SKM-1 (cell line): ENCODE data around the gene TBL1X.

Experiments
- DNase-seq: peaks from one replicate; lab custom pipeline; 2025; ENCODE audit not compliant: unreplicated experiment; lab: John Stamatoyannopoulos, UW

Gene TBL1X

DNA sequence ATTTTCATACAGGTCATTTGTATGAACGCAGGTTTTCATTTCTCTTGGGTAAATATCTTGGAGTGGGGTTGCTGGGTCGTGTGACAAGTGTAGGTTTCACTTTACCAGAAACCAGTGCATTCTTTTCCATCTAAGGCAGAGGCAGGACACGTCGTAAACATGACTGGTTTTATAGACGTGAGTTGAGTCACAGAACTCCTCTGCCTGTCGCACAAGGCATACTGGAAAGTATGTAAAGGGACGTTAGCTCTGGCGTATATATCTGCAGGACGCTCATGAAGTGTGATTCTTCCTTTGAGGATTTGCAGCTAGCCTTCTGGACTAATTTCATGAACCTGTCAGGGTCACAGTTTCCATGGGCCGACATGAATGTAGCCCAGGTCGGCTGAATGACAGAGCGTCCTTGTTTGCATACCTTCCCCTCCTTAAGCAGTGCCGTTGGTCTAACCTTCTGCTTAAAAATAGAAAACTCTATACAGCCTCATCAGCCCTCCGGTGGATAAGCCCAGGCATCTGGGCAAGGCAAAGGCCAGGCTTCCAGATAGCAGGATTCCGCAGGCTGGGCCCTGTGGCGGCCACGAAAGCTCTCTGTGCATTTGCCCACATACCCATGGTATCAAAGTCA lies 194.8 kb downstream of the TBL1X start:
- no peak for DNase-seq

DNA sequence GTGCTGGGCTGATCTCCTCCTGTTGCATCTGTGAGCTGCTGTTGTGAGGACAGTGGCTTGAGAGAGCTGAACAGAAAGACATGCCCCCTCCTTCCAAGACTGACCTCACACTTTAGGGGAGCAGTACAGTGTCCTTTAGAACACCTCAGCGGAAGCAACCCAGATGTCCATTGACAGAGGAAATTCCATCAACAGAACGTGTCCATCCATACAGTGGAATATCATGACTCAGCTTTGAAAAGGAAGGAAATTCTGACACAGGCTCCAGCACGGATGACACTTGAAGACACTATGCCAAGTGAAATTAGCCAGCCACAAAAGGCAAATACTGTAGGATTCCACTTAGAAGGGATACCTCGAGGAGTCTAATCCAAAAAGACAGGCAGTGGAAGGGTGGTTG lies 197.3 kb downstream of the TBL1X start:
- no peak for DNase-seq

DNA sequence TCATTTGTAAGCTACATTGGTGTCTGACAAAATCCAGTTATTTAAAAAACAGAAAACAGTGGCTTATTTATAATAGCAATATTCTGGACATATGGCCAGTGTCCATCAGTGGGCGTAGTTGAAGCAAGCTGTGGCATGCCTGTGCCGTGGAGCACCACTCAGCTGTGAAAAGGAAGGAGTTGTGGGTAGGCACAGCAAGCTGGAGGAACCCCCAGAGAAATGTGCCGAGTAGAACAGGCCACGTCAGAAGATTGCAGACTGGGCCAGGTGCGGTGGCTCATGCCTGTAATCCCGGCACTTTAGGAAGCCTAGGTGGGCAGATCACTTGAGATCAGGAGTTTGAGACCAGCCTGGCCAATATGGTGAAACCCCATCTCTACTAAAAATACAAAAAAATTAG lies 198.4 kb downstream of the TBL1X start:
- no peak for DNase-seq

DNA sequence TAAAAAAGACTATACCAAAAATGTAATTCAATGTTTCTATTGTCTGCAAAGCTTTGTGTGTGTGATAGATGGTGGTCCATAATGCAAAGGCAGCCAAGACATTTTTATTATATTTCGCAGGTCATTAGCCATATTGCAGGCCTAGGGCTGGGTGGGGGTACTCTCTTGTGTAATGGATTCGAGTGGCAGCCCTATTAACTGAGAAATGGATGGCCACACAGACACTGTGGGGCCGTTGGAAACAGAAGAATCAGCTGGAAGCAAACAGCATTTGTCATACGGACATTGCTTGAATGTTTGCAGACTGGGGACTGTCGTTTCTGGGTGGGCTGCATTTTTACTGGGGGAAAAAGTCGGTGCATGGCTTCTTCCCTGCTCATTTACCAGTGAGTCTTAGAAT lies 199.4 kb downstream of the TBL1X start:
- no peak for DNase-seq

DNA sequence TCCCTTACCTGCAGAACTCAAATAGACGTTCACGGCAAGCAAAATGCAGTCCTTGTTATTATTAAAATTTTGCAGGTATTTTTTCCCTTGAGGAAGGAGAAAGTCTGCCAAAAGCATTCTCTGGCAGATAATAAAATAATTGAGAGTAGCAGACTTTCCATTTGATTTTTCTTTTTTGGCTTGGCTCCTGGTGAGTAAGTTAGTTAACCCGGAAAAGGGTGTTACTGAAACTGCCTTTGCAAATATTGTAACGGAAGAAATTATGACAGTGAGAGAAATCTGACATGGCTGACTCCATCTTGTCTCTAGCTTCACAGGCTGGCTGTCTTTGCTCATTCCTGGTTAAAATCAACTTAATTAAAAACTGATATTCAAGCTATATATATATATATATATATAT lies 200.3 kb downstream of the TBL1X start:
- DNase-seq = no peak

DNA sequence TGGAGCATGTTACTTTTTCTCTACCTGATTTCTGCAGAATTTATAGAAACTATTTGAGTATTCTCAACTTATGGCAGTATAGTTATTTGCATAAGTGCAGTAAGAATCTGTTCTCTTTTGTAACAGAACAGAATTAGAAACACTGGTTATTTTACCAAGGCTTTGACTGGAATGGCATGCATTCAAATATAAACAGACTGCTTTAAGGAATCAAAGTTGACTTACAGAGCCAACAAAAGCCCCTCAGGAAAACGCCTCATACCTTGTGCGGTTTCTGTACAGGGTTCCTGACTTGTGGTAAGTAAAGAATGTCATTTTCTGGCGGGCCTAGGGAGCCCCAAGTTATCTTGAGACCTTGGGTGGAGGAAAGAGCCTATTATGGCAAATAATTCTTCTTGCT lies 203.7 kb downstream of the TBL1X start:
- DNase-seq = no peak

DNA sequence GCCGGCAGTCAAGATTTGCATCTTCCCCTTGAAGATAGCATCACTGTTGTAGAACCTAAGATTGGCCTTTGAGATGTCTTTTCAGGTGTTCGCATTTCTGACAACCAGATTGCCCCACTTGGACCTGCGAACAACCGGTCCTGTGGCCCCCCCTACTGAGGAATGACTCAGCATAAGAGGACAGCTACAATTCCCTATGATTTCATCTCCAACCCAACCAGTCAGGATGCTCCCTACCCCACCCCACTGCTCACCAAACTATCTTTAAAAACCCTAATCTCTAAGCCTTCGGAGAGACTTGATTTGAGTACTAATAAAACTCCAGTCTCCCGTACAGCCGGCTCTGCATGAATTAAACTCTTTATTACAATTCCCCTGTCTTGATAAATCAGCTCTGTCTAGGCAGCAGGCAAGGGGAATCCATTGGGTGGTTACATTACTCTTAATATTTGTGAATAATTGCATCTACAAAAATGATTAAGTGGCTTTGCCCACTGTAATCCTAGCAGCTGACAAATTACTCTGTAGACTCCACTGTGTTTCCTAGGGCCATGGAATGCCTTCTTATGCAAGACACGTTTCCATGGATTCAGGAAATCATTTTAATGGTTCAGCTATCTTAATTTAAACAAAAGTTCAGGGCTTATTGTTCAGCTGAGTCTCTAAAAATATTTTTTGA lies 205.4 kb downstream of the TBL1X start:
- no peak for DNase-seq

DNA sequence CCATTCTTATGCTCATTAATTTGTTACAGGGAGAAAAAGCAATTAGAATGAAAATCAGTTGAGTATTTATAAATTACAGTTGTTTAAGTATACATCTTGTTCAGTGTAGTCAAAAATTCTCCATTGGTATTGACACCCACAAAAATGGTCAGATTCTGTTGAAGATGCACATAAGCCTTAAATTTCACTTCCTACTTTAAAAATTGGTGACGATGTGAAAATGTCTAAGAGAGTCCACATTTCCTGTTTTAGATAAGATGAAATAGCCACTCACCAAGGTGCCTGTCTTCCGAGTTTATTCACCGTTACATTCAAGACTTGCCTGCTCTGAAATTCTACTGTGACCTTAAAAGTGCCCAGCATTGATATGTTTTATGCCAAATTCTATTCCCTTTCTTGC lies 207.1 kb downstream of the TBL1X start:
- no peak for DNase-seq

DNA sequence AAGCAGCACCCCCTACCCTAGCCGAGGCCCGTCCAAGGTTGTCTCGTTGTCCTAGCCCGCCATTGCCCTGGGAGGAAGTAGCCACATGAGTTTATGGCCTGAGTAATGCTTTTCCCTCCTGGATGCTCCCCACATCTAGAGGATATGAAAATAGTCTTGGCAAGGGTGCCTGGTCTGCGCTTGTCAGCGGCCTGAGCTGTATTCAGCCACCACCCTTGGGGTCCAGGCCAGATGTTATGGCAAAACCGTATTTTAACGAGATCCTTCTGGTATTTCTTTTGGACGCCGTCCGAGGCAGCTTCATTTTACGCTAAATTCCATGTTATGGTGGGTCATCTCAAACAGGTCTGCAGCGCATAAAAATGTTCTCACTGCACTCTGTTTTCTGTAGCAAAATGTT lies 211.4 kb downstream of the TBL1X start:
- DNase-seq = no peak

DNA sequence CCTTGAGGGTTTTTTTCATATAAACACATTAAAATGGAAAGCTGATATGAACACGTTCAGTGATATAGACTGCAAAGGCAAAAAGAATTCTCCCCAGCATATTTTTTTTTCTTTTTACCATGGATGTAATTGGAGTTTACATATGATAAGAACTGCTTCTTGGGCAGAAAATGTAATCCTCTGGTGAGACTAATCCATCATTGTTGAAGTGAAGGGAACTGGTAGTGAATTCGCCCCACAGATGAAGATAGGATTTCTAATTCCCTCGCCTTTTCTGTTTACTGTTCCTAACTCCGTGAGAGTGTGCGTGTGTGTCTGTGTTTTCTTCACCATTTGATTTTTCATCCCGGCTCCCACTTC lies 211.9 kb downstream of the TBL1X start:
- no peak for DNase-seq

DNA sequence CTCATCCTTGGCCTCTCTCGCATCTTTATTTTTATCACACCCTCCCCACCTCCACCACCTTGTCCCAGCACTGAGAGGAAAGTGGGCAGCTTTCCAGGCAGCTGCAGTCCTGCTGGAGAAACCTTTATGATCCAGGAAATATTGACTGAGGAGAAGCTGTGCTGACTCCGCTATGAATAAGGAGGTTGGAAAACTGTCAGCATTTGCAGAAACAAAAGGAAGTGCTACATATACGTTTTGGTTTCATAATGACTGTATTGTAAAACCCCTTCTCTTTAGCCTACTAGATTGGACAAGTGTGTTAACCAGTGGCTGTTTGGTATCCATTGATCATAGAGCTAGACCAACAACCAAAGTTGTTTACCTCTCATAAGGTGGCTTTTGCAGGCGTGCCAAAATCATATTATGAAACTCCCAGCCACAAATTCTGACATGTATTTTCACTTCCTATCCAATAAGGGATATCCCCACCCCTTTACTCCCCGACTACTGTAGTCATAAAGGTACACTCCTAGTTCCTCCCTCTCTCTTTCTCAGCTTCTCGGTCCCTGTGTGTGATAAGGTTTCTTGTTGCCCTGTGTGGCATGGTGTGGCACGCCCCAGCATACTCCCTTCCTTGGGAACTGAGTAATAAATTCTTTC lies 212.4 kb downstream of the TBL1X start:
- DNase-seq = no peak

DNA sequence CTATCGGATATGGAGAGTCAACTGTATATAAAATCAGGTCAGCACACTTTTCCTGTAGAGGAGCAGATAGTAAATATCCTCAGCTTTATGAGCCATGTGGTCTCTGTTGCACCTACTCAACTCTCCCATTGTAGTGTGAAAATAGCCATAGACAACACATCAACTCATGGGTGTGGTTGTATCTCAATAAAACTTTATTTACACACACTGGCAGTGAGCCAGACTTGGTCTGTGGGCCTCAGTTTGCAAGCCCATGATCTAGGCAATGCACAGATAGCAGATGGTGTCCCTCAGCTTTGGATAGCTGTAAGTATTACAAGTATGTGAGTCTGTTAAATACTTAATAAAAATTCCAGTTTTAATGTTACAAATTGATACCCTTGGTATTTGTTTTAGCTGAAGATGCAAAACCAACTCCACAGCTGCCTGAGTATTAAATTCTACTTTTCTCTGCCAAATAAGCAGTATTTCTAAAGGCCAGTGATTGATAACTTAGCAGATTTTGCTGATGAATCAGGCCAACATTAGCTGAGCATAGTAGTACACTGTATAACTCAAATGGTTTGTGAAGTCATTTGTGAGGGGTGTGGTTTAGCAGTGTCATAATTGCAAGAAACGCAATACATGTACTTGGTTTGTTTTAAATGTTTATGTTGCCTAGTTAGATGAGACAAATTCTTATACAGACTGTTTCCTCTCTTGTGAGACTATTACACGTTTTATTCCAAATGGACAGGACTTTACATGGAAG lies 213.5 kb downstream of the TBL1X start:
- DNase-seq = no peak

DNA sequence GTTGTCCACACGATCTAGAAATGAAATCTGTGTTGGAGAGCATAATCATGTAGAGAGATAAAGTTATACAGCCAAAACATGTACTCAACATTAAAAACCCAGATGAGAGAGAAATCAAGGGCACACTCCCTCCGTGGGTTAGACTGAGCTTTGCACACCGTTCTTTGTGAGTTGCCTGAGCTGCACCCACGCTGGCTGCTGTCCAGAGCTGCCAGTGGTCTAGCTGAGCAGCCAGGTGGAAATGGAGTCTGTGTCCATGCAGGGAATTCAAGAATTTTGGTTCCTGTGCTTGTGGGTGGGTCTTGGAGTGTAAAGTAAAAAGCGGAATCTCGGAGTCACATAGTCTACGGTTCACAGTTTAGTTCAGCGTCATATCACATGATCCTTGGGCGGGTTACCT lies 216.2 kb downstream of the TBL1X start:
- no peak for DNase-seq

DNA sequence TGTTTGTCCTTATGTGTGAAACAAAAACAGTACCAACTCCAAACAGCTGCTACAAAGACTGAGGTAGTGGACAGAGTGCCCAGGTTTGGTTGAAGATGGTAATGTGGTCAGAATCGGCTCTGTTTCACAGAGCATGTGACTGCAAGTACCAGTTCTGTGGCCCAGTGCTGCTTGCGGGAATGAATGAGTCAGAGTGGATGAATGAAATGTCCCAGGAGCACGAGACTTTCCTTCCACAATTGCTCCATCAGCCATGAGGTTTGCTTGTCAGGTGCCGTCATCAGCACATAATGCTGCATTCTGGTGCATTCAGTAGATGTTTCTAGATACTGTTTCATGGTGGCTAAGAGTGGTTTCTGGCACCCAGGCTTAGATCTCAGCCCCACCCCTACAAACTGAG lies 216.6 kb downstream of the TBL1X start:
- DNase-seq = no peak

DNA sequence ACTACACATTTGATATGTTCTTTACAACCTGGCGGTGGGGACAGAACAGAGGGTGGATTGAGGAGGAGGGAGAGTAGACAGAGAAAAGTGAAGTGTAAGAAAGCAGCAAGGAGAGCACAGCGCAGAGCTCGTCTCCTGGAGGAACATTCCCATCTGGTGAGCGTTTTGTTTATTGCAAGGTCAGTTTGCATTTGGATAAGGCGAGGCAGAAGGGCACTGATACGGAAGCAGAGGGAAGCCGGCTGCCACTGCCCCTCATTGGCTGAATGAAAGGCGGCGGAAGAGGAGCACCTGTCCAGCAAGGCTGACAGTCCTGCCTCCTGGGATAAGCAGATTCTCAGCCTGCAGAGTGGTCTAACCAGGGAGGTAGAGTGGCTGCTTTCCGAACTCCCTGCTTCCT lies 217.6 kb downstream of the TBL1X start:
- no peak for DNase-seq

DNA sequence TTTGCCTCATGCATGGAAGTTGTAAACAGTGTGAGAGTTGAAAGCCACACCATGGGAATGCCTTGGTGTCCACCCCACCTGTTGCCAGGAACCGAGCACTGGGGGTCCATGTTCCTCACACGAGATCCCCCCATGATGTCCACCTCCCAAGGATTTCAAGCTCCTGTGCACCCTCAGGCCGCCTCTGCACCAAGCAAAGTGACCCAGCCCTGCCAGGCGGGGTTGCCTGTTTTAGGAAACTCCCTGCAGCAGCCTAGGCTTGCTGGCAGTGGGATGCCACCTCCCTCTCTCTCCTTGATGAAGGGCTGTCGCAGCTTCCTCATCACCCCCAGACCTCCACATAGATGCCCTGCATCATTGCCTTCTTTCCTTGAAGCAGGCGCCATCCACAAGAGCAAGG lies 218.0 kb downstream of the TBL1X start:
- no peak for DNase-seq

DNA sequence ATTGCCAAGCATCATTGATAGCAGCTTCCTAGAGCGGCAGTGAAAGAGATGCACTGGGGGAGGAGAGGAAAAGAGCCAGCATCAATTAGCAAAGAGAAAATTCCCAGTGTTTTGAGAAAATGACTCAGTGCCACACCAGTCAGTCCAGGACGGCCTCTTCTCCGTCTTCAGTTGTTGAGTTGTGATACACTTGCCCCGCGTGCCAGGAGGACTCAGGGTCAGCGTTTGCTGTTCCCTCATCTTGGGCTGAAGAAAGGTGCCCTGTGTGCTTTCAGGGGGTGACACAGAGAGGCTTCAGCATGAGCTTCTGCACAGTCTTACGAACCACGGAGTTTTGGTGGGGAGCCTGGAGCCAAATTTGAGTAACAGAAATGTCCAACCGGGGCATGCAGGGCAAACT lies 218.5 kb downstream of the TBL1X start:
- DNase-seq = no peak

DNA sequence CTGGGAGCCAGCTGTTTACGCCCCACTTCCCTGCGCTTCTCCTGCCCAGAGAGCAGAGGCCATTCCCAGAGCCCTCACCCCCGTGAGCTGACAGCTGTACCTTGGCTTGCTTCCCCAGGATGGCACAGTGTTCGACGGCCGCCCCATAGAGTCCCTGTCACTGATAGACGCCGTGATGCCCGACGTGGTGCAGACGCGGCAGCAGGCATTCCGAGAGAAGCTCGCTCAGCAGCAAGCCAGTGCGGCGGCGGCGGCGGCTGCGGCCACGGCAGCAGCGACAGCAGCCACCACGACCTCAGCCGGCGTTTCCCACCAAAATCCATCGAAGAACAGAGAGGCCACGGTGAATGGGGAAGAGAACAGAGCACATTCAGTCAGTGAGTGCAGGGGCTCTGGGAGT lies 223.0 kb downstream of the TBL1X start:
- DNase-seq = no peak

DNA sequence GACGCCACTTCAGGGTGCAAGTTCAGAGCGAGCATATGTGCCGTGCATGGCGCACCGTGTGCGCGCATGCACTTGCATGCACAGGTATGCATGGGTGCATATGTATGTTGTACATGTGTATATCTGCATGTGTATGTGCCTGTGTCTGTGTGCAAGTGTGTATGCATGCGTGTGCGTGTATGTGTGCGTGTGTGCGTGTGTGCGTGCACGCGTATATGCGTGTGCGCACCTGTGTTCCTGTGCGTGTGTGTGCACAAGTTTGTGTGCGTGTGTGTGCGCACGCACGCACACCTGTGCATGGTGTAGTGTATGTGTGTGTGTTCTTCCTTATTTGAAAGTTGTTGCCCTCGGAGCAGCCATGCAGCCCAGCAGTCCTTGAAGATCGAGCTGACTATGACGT lies 224.0 kb downstream of the TBL1X start:
- DNase-seq = no peak

DNA sequence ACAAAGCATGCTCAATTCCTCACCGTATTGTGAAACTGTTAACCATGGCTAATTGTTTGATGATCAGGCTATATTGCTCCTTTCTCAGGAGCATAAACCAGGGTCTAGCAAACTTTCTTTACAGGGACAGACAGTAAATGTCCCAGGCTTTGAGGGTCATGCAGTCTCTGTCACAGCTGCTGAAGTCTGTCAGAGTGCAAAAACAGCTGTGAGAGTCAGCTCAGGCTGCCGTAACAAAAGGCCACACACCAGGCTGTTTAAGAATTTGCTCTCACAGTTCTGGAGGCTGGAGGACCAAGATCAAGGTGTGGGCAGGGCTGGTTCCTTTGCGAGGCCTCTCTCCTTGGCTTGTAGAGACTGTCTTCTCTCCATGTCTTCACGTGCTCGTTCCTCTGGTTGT lies 225.2 kb downstream of the TBL1X start:
- no peak for DNase-seq

DNA sequence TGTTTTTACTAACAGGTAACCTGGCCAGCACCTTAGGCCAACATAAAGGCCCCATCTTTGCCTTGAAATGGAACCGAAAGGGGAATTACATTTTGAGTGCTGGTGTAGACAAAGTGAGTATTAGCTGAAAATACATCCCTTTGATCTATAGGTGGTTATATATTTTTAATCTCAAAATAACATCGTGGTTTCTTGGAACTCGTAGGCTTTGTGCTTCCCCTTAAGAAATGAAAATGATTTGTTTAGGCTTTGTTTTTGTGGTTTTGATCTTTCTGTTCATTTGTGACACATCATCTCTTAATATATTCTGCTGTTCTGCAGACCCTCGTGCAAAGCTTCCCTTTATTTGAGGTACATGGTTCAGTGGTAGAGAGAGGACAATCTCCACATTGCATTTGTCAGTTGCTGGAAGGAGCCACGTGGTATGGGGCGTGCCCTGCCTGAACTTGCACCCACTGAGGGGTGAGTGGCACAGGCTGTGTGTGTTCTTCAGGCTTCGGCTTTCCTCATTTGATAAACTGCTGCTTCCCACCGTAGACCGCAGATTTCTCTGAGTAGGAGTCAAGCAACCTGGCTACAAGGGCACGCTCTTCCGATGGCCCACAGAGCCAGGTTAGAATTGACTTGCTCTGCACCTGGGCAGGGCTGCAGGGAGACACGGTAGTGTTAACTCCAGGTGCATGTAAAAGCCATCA lies 228.6 kb downstream of the TBL1X start:
- DNase-seq = no peak

DNA sequence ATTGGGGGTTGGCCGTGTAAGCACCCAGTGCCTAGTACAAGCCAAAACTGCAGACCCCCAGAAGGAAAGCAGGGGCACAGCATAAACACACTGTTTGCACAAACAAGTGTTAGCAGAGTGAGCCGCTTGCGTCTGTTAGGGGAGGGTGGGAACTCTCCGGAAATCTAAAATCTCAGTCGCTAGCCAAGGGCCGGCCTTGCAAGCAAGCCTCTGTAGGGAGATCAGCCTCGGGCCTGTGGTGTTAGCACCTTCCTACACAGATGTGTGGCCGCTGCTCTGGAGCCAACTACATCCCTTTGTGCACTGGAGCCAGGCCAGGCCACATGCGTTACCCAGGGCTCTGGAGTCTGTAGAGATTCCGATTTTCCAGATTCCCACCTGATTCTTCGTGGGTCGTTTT lies 233.7 kb downstream of the TBL1X start:
- DNase-seq = no peak
